ENCODE measurements around the gene NTF3.

GRCh38 chr12:5440978-5441377 is 9.1 kb downstream of the NTF3 start:
- TF ChIP-seq CTCF (IDR thresholded peaks at IDR 0.05), result no peak
- TF ChIP-seq POLR2A (IDR thresholded peaks at IDR 0.05), result no peak
